Upper lobe of right lung (tissue), 1 donor: ENCODE results near the gene LMOD1. TPM values are rescaled to one million over a fixed set of nuclear protein-coding genes. Genes with fewer than 3 reads are reported as not detected.

Experiments
- ATAC-seq: fragments of 200-7000 bp; cut with Tn5 transposase; one replicate; pipeline ENCODE4 v1.9.1; 2020; ENCODE audit warnings: mild to moderate bottlenecking, moderate library complexity
- DNase-seq: peaks from one replicate; pipeline ENCODE4 v3.0.0-alpha.2; 2020
- H3K27ac ChIP-seq: fragments of 200-600 bp; one replicate; pipeline ENCODE4 v1.8.0; 2022
- H3K27me3 ChIP-seq: fragments of 200-600 bp; one replicate; pipeline ENCODE4 v1.8.0; 2022; ENCODE audit warnings: mild to moderate bottlenecking
- H3K36me3 ChIP-seq: fragments of 200-600 bp; one replicate; pipeline ENCODE4 v1.8.0; 2022
- H3K4me1 ChIP-seq: fragments of 200-600 bp; one replicate; pipeline ENCODE4 v1.8.0; 2022
- H3K4me3 ChIP-seq: fragments of 200-600 bp; one replicate; pipeline ENCODE4 v1.8.0; 2022; ENCODE audit warnings: mild to moderate bottlenecking
- H3K9me3 ChIP-seq: fragments of 200-600 bp; one replicate; pipeline ENCODE4 v1.8.0; 2022
- CTCF ChIP-seq: fragments of 200-600 bp; IDR thresholded peaks from one replicate; pipeline ENCODE4 v1.8.0; 2022; ENCODE audit warnings: antibody characterized with exemption
- intact Hi-C: fragments of 100-400 bp; cut with DNase I; formaldehyde crosslinking; loops from one replicate; pipeline ENCODE4 v1.11.0; 2022
- microRNA-seq: library from miRNA; unstranded; fragments of <30 nt; microRNA quantifications from one replicate; pipeline ENCODE4 v1.2.0, GENCODE V29; 2020; ENCODE audit warnings: borderline microRNAs expressed
- total RNA-seq: library from RNA; stranded (reverse); fragmentation: NEBNext Ultra II Directional; extraction: Animal tissue kit (Norgen Biotek cat#: 25700); gene quantifications from one replicate; pipeline ENCODE4 v1.2.1, GENCODE V29; 2021
- donor health status: DM: no; HTN: yes; CAD: no; lungs with severe emphysema.

LMOD1 gene
- total RNA-seq, 1 donor from 2014 or later = 38.3 TPM

- Histone ChIP-seq H3K4me3 (no peak overlapping the region), H3K27ac (no peak overlapping the region), H3K36me3 (peaks cover 46% of the 10 kb centered on the region), H3K4me1 (peaks cover 15% of the 10 kb centered on the region), H3K9me3 (no peaks in the 10 kb centered on the region), H3K27me3 (no peaks in the 10 kb centered on the region)
- ATAC-seq = no peak
- DNase-seq = no peak
- intact Hi-C loops = no loop called here
- no peak for TF ChIP-seq CTCF
These were observed 98.1 kb downstream of the LMOD1 start for GRCh38 chr1:201848230-201848629.

GRCh38 chr1:201847150-201847549 lies 99.2 kb downstream of the LMOD1 start:
- intact Hi-C loops = no loop called here
- no peak for TF ChIP-seq CTCF
- Histone ChIP-seq H3K27me3 (no peaks in the 10 kb centered on the region), H3K4me3 (no peak overlapping the region), H3K27ac (no peak overlapping the region), H3K9me3 (no peaks in the 10 kb centered on the region), H3K4me1 (peaks cover 15% of the 10 kb centered on the region), H3K36me3 (peaks cover 35% of the 10 kb centered on the region)
- no peak for DNase-seq
- ATAC-seq = no peak

Small RNA genes within 50 kb of the gene (microRNA-seq; reads per million reads assigned to microRNA genes)
- not detected for gene MIR6739

Other genes starting within 250 kb of the LMOD1 start
- gene IPO9, start 117.4 kb downstream of the LMOD1 start, total RNA-seq = 44.5 TPM
- gene SHISA4, start 57.6 kb downstream of the LMOD1 start, total RNA-seq = 8.6 TPM
- 33.9 TPM for gene TIMM17A, start 9.0 kb upstream of the LMOD1 start, total RNA-seq
- gene RNPEP, start 36.1 kb upstream of the LMOD1 start, total RNA-seq = 61.7 TPM
- 62.9 TPM for gene ELF3, start 64.0 kb upstream of the LMOD1 start, total RNA-seq
- gene GPR37L1, start 176.4 kb upstream of the LMOD1 start, total RNA-seq = 0.06 TPM
- 106 TPM for gene ARL8A, start 198.2 kb upstream of the LMOD1 start, total RNA-seq
- gene PTPN7, start 214.1 kb upstream of the LMOD1 start, total RNA-seq = 7.3 TPM
- gene LGR6, start 247.3 kb upstream of the LMOD1 start, total RNA-seq = 1.8 TPM